Inflammatory macrophage (primary cell): ENCODE results near the gene WNK1.
A peak's percentile ranks its signal among the peaks of the same experiment; 100 is the strongest.

Experiments
- DNase-seq, 2 donors: peaks; one replicate each; pipeline ENCODE4 v3.0.0-alpha.2; 2020 to 2022

Gene WNK1

GRCh38 chr12:863285-863684 is 110.9 kb downstream of the WNK1 start:
- DNase-seq: no peak

GRCh38 chr12:865614-866013 is 113.2 kb downstream of the WNK1 start:
- no peak for DNase-seq

GRCh38 chr12:867905-868304 is 115.5 kb downstream of the WNK1 start:
- no peak for DNase-seq

DNA sequence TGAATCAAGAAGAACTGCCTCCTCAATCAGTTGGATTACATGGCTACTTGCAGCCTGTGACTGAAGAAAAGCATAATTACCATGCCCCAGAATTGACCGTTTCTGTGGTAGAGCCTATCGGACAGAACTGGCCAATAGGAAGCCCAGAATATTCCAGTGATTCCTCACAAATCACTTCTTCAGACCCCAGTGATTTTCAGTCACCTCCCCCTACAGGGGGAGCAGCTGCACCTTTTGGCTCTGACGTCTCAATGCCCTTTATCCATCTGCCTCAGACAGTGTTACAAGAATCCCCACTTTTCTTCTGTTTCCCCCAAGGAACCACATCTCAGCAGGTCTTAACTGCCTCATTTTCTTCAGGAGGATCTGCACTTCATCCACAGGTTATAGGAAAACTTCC is 116.3 kb downstream of the WNK1 start:
- no peak for DNase-seq

- DNase-seq: no peak
Observed at GRCh38 chr12:870378-870777, 118.0 kb downstream of the WNK1 start.

GRCh38 chr12:873954-874353 is 121.6 kb downstream of the WNK1 start:
- DNase-seq: no peak

DNA sequence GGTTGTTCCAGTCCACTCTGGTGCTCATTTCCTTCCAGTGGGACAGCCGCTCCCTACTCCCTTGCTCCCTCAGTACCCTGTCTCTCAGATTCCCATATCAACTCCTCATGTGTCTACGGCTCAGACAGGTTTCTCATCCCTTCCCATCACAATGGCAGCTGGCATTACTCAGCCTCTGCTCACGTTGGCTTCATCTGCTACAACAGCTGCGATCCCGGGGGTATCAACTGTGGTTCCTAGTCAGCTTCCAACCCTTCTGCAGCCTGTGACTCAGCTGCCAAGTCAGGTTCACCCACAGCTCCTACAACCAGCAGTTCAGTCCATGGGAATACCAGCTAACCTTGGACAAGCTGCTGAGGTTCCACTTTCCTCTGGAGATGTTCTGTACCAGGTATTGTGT is 127.3 kb downstream of the WNK1 start:
- DNase-seq: no peak

DNA sequence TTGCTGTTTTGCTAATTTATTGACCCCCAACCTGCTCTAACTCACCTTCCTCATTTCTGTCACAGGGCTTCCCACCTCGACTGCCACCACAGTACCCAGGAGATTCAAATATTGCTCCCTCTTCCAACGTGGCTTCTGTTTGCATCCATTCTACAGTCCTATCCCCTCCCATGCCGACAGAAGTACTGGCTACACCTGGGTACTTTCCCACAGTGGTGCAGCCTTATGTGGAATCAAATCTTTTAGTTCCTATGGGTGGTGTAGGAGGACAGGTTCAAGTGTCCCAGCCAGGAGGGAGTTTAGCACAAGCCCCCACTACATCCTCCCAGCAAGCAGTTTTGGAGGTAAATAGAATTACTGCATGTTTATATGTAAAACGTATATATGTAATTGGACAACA is 128.3 kb downstream of the WNK1 start:
- no peak for DNase-seq

DNA sequence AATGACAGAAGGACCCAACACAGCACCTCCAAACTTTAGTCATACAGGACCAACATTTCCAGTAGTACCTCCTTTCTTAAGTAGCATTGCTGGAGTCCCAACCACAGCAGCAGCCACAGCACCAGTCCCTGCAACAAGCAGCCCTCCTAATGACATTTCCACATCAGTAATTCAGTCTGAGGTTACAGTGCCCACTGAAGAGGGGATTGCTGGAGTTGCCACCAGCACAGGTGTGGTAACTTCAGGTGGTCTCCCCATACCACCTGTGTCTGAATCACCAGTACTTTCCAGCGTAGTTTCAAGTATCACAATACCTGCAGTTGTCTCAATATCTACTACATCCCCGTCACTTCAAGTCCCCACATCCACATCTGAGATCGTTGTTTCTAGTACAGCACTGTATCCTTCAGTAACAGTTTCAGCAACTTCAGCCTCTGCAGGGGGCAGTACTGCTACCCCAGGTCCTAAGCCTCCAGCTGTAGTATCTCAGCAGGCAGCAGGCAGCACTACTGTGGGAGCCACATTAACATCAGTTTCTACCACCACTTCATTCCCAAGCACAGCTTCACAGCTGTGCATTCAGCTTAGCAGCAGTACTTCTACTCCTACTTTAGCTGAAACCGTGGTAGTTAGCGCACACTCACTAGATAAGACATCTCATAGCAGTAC is 132.5 kb downstream of the WNK1 start:
- DNase-seq: no peak

- no peak for DNase-seq
Observed at GRCh38 chr12:885701-886100, 133.3 kb downstream of the WNK1 start.

GRCh38 chr12:886206-886605 is 133.8 kb downstream of the WNK1 start:
- DNase-seq: no peak

DNA sequence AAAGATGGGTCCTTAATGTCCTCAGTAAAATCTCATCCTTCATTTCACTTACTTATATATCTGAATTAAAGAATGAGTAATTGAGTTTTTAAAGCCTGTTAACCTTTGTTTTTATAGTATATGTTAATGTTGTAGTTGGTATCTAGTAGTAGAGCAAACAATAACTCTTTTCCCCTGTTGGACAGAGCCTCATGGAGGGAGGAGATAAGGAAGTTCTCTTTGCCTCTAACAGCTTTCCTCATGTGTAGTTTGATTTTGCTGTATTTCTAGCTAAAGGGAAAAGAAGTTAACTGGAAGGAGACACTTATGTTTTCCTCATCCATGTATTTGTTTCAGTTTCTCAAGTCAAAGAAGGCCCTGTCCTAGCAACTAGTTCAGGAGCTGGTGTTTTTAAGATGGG is 141.8 kb downstream of the WNK1 start:
- no peak for DNase-seq

- no peak for DNase-seq
Observed at GRCh38 chr12:896031-896430, 143.7 kb downstream of the WNK1 start.

- DNase-seq: no peak
Observed at GRCh38 chr12:897386-897785, 145.0 kb downstream of the WNK1 start.

DNA sequence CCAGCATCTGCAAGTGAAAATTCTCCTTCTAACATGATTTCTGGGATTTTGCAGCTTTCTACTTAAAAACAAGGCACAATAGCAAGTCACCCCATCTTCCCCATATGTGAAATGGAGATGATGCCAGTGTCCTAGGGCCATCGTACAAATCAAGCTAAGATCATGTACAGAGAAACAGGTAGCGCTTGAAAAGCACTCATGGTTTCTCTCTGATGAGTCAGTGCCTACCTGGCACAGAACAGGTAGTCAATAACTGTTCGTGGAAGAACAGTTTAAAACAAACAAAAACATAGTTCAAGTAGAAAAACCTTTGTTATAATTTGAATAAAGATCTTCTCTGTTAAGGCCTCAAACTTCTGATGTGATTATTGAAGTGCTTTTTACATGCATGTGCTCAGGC is 150.2 kb downstream of the WNK1 start:
- no peak for DNase-seq

GRCh38 chr12:903055-903454 is 150.7 kb downstream of the WNK1 start:
- no peak for DNase-seq

DNA sequence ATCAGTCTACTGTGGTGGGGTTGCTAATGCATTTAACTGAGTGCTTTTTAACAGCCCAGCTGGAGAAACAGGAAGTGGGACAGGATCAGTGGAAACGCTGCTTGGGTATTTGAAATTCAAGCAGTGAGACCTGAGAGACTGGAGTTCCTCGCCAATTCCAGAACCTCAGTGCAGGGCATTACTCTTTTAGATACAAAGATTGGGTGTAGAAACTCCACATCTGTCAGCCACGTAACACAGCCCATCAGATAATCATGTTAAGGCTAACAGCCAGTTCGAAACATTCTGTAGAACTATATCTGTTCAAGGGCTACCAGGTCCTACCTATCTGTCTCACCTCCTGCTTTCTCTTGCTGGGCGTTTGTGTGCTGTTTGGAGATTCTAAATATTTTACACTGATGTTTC is 151.6 kb downstream of the WNK1 start:
- DNase-seq: peak; percentile 21 to 23

GRCh38 chr12:905261-906031 is 153.1 kb downstream of the WNK1 start:
- DNase-seq: peak; percentile 74 to 75

- DNase-seq: peak in 1 of 2 donors; percentile 4
Observed at GRCh38 chr12:906062-906585, 153.7 kb downstream of the WNK1 start.

- peak in 1 of 2 donors; percentile 8 for DNase-seq
Observed at GRCh38 chr12:907413-908185, 155.2 kb downstream of the WNK1 start.

DNA sequence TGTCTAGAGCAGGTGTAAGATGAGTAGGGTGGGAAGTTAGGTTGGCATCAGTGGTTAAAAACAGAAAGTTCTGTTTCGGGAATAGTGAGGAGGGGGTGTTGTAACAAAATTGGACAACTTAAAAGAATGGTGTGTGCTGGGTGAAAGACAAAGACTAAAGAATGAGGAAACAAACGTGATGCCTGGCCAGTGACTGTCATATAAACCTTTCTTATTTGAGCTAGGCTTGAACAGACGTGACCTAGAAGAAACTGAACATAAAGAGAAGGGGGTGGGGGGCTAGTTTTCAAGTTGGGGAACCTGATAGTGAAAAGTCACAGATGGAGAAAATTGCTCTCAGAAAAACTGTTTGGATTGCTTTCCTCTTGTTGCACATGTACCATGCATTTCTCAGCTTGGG is 157.5 kb downstream of the WNK1 start:
- DNase-seq: no peak

- DNase-seq: no peak
Observed at GRCh38 chr12:910416-910815, 158.0 kb downstream of the WNK1 start.

DNA sequence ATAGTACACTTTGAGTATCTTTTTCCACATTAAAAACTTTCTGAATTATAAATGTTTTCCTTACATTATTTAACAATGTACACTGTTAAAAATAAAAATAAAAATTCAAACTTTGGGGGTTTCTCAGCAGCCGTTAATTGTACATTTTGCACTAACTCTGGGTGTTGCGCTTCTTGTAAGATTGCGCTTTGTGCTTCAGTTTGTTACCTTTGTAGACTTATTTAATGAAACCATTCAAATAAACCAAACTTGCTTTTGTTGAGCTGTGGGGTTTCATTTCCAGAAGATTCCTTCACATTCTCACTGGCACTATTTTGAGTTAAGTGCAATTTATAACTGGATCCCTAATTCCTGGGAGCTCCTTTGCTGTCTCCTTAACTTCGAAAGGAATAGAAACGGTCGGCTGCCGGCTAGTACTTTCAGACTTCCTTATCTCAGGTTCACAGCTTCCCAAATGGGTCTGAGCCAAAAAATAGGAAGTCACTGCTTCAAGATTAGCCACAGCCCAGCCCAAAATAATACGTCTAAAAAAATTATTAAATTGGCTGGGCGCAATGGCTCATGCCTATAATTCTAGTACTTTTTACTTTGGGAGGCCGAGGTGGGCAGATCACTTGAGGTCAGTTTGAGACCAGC is 158.9 kb downstream of the WNK1 start:
- DNase-seq: peak; percentile 54 to 60
